GM23338 (cell line): ENCODE measurements around the gene BTBD1. TPM values are rescaled to one million over a fixed set of nuclear protein-coding genes. Genes with fewer than 3 reads are reported as not detected.

Experiments used
- ATAC-seq: fragments of 200-7000 bp; cut with Tn5 transposase; 3 replicates; pipeline ENCODE4 v1.9.1; 2020
- DNase-seq: peaks from one replicate; pipeline ENCODE4 v3.0.0-alpha.2; 2015; ENCODE audit warnings: low spot score
- H2AFZ ChIP-seq: fragments of 200-600 bp; sonication (generic); 2 replicates; pipeline ENCODE4 v1.8.0; 2016; ENCODE audit warnings: antibody characterized with exemption, mild to moderate bottlenecking, moderate library complexity
- H3F3A ChIP-seq: fragments of 200-600 bp; sonication (generic); replicated peaks from 2 replicates; pipeline ENCODE4 v1.8.0; 2017; ENCODE audit warnings: antibody characterized with exemption, mixed run types, low read depth
- H3K27ac ChIP-seq: fragments of 200-600 bp; sonication (generic); 2 replicates; pipeline ENCODE4 v1.6.1; 2016; ENCODE audit warnings: low read depth
- H3K27me3 ChIP-seq: fragments of 200-600 bp; sonication (generic); 2 replicates; pipeline ENCODE4 v1.8.0; 2016; ENCODE audit warnings: mild to moderate bottlenecking, mixed run types, moderate library complexity; ENCODE audit not compliant: insufficient read depth
- H3K36me3 ChIP-seq: fragments of 200-600 bp; sonication (generic); 2 replicates; pipeline ENCODE4 v1.8.0; 2016; ENCODE audit warnings: mild to moderate bottlenecking; ENCODE audit not compliant: insufficient read depth
- H3K4me1 ChIP-seq: fragments of 200-600 bp; sonication (generic); 2 replicates; pipeline ENCODE4 v1.8.0; 2016; ENCODE audit warnings: mild to moderate bottlenecking, moderate library complexity; ENCODE audit not compliant: insufficient read depth
- H3K4me2 ChIP-seq: fragments of 200-600 bp; sonication (generic); 2 replicates; pipeline ENCODE4 v1.7.1; 2017; ENCODE audit warnings: mixed run types
- H3K4me3 ChIP-seq: fragments of 200-600 bp; sonication (generic); 2 replicates; pipeline ENCODE4 v1.6.1; 2016; ENCODE audit warnings: mixed run types
- H3K79me2 ChIP-seq: fragments of 200-600 bp; sonication (generic); replicated peaks from 2 replicates; pipeline ENCODE4 v1.8.0; 2017; ENCODE audit warnings: mild to moderate bottlenecking; ENCODE audit not compliant: insufficient read depth
- H3K9me2 ChIP-seq: fragments of 200-600 bp; sonication (generic); 2 replicates; pipeline ENCODE4 v1.8.0; 2017; ENCODE audit not compliant: insufficient read depth
- H4K20me1 ChIP-seq: fragments of 200-600 bp; sonication (generic); replicated peaks from 2 replicates; pipeline ENCODE4 v1.8.0; 2017; ENCODE audit warnings: mild to moderate bottlenecking; ENCODE audit not compliant: insufficient read depth
- H3K27ac Mint-ChIP-seq: 2 replicates; pipeline ENCODE4 v1.8.0; 2020; ENCODE audit warnings: inconsistent platforms, mild to moderate bottlenecking, moderate library complexity, mixed read lengths
- H3K27me3 Mint-ChIP-seq: 3 replicates; pipeline ENCODE4 v1.8.0; 2022; ENCODE audit warnings: low read depth, mild to moderate bottlenecking, moderate library complexity, mixed read lengths, inconsistent platforms; ENCODE audit not compliant: insufficient read depth, poor library complexity
- H3K36me3 Mint-ChIP-seq: 3 replicates; pipeline ENCODE4 v1.8.0; 2021; ENCODE audit warnings: low read depth, mild to moderate bottlenecking, inconsistent platforms, moderate library complexity, mixed read lengths
- H3K4me1 Mint-ChIP-seq: 3 replicates; pipeline ENCODE4 v1.8.0; 2020; ENCODE audit warnings: mild to moderate bottlenecking, inconsistent platforms, mixed read lengths
- H3K4me3 Mint-ChIP-seq: 3 replicates; pipeline ENCODE4 v1.8.0; 2021; ENCODE audit warnings: moderate library complexity, mild to moderate bottlenecking, inconsistent platforms, mixed read lengths
- H3K9me3 Mint-ChIP-seq: 3 replicates; pipeline ENCODE4 v1.8.0; 2020; ENCODE audit warnings: moderate library complexity, mild to moderate bottlenecking, inconsistent platforms, mixed read lengths
- CREB1 ChIP-seq: fragments of 250-450 bp; sonication (Bioruptor Pico); IDR thresholded peaks from 2 replicates; pipeline ENCODE4 v1.5.0; 2020; ENCODE audit warnings: low read depth, mild to moderate bottlenecking, moderate library complexity
- ETS1 ChIP-seq: IDR thresholded peaks from 2 replicates; pipeline ENCODE4 v1.6.1; 2016; ENCODE audit warnings: antibody characterized with exemption
- EZH2 ChIP-seq: fragments of 200-600 bp; sonication (generic); IDR thresholded peaks from one replicate; pipeline ENCODE4 v1.8.0; 2017; ENCODE audit warnings: antibody characterized with exemption, mild to moderate bottlenecking, low read depth; ENCODE audit not compliant: unreplicated experiment
- EZH2phosphoT487 ChIP-seq: fragments of 200-600 bp; sonication (generic); IDR thresholded peaks from one replicate; pipeline ENCODE4 v1.8.1; 2018; ENCODE audit warnings: antibody characterized with exemption; ENCODE audit not compliant: unreplicated experiment
- JUNB ChIP-seq: IDR thresholded peaks from one replicate; pipeline ENCODE4 v1.6.1; 2016; ENCODE audit warnings: antibody characterized with exemption; ENCODE audit not compliant: unreplicated experiment
- NANOG ChIP-seq: IDR thresholded peaks from 2 replicates; pipeline ENCODE4 v1.6.1; 2016; ENCODE audit warnings: antibody characterized with exemption, borderline replicate concordance
- POLR2AphosphoS5 ChIP-seq: IDR thresholded peaks from 2 replicates; pipeline ENCODE4 v1.6.1; 2016; ENCODE audit warnings: antibody characterized with exemption, low read depth
- REST ChIP-seq: IDR thresholded peaks from one replicate; pipeline ENCODE4 v1.6.1; 2018; ENCODE audit warnings: antibody characterized with exemption; ENCODE audit not compliant: unreplicated experiment
- STAT1 ChIP-seq: IDR thresholded peaks from one replicate; pipeline ENCODE4 v1.6.1; 2016; ENCODE audit warnings: antibody characterized with exemption; ENCODE audit not compliant: unreplicated experiment
- ZNF114 ChIP-seq: fragments of 250-450 bp; sonication (Bioruptor Pico); IDR thresholded peaks from 2 replicates; pipeline ENCODE4 v1.5.0; 2020; ENCODE audit warnings: mild to moderate bottlenecking, moderate library complexity
- ZNF331 ChIP-seq: fragments of 250-450 bp; sonication (Bioruptor Pico); IDR thresholded peaks from 2 replicates; pipeline ENCODE4 v1.5.0; 2020; ENCODE audit warnings: low read depth, mild to moderate bottlenecking, moderate library complexity
- polyA plus RNA-seq: library from polyadenylated mRNA; unstranded; fragments of >200 nt; fragmentation: Nextera tagmentation; extraction: Ambion mirVana; gene quantifications from 2 replicates; pipeline ENCODE4 v1.2.1, GENCODE V29; 2016
- total RNA-seq: library from RNA; depleted of rRNA; stranded (reverse); fragments of >200 nt; shearing (Covaris generic); gene quantifications from 2 replicates; pipeline ENCODE4 v1.2.3, GENCODE V29; 2014

Gene BTBD1
- total and polyA plus RNA-seq, 2 experiments from 2014 or later, result 12.6 to 66.1 TPM

- Mint-ChIP-seq H3K9me3 (no peaks in the 10 kb centered on the region), H3K36me3 (no peaks in the 10 kb centered on the region), H3K4me1 (peaks cover 9% of the 10 kb centered on the region; the same call in 2 of the 3 replicates), H3K27ac (no peak overlapping the region), H3K27me3 (peaks cover 23% of the 10 kb centered on the region), H3K4me3 (no peak overlapping the region)
- ATAC-seq (no peak), DNase-seq (no peak)
- no peaks in the 10 kb centered on the region for H3F3A ChIP-seq
- peaks cover 4% of the 10 kb centered on the region; the same call in 1 of the 2 replicates for H3K4me1 ChIP-seq
- H3K4me3 ChIP-seq, result no peak overlapping the region
- no peaks in the 10 kb centered on the region for H4K20me1 ChIP-seq
- H3K9me2 ChIP-seq, result no peaks in the 10 kb centered on the region
- no peak overlapping the region for H2AFZ ChIP-seq
- no peak overlapping the region for H3K4me2 ChIP-seq
- H3K36me3 ChIP-seq, result no peaks in the 10 kb centered on the region
- H3K27me3 ChIP-seq, result peaks cover 21% of the 10 kb centered on the region
- H3K27ac ChIP-seq, result no peak overlapping the region
- H3K79me2 ChIP-seq, result no peaks in the 10 kb centered on the region
- TF ChIP-seq ZNF331 (CRISPR knock-in tag) (no peak), POLR2AphosphoS5 (no peak), EZH2 (no peak), ZNF114 (CRISPR knock-in tag) (no peak), CREB1 (no peak)
Measured at GRCh38 chr15:83102346-83102745, 35.3 kb upstream of the BTBD1 start.

GRCh38 chr15:83100097-83100646 lies 33.1 kb upstream of the BTBD1 start:
- H4K20me1 ChIP-seq, result no peaks in the 10 kb centered on the region
- Mint-ChIP-seq H3K4me1 (peaks cover 4% of the 10 kb centered on the region; the same call in 2 of the 3 replicates), H3K4me3 (no peak overlapping the region), H3K27ac (no peak overlapping the region), H3K27me3 (peaks cover 9% of the 10 kb centered on the region), H3K36me3 (no peaks in the 10 kb centered on the region), H3K9me3 (no peaks in the 10 kb centered on the region)
- no peak overlapping the region for H3K4me3 ChIP-seq
- H3K4me2 ChIP-seq, result no peak overlapping the region
- no peak for DNase-seq
- no peak overlapping the region for H3K27ac ChIP-seq
- H3F3A ChIP-seq, result no peaks in the 10 kb centered on the region
- H3K9me2 ChIP-seq, result no peaks in the 10 kb centered on the region
- no peaks in the 10 kb centered on the region for H3K79me2 ChIP-seq
- no peak overlapping the region; the same call in 1 of the 2 replicates for H2AFZ ChIP-seq
- no peak for ATAC-seq
- no peaks in the 10 kb centered on the region for H3K27me3 ChIP-seq
- H3K4me1 ChIP-seq, result no peaks in the 10 kb centered on the region
- H3K36me3 ChIP-seq, result no peaks in the 10 kb centered on the region
- no peak for TF ChIP-seq REST
- TF ChIP-seq CREB1, result no peak
- no peak for TF ChIP-seq EZH2
- no peak for TF ChIP-seq EZH2phosphoT487
- TF ChIP-seq ETS1, result no peak
- no peak for TF ChIP-seq STAT1
- TF ChIP-seq ZNF114 (CRISPR knock-in tag), result no peak
- no peak for TF ChIP-seq JUNB
- TF ChIP-seq ZNF331 (CRISPR knock-in tag), result no peak
- no peak for TF ChIP-seq NANOG
